A549 (cell line): ENCODE data around the gene MRPL28. TPM values are rescaled to one million over a fixed set of nuclear protein-coding genes. Genes with fewer than 3 reads are reported as not detected.

Source experiments
- ATAC-seq, 2 experiments: fragments of 200-7000 bp in 1 of 2; fragments of >200 bp in 1 of 2; cut with Nextera tagmentation in 1 of 2; cut with Tn5 transposase in 1 of 2; 3 replicates each; pipeline versions ENCODE4 v1.8.0 to v1.9.1; 2018 to 2020; ENCODE audit warnings: mild to moderate bottlenecking in 1 of 2, moderate library complexity in 1 of 2
- CTCF ChIA-PET: fragments of 300-600 bp; sonication (Branson Sonifier 250); formaldehyde crosslinking; extraction: SDS; loops from one replicate; lab custom pipeline; 2021; ENCODE audit warnings: antibody characterized with exemption, inconsistent platforms; lab: Yijun Ruan, JAX
- POLR2A ChIA-PET: fragments of 350-600 bp; formaldehyde crosslinking; extraction: SDS; loops from one replicate; lab custom pipeline; 2021; ENCODE audit warnings: antibody characterized with exemption, inconsistent platforms; lab: Yijun Ruan, JAX
- DNase-seq, 2 experiments: peaks; one replicate each; pipeline versions ENCODE4 v3.0.0 to v3.0.0-alpha.2; 2011 to 2016; ENCODE audit warnings: low read depth in 1 of 2, low spot score in 1 of 2
- FAIRE-seq: peaks from 2 replicates; lab custom pipeline; 2011; peaks lifted over from hg19 to GRCh38; lab: Jason Lieb, UNC
- H3K27ac ChIP-seq, 2 experiments: fragments of >200 bp; sonication (Bioruptor Twin); formaldehyde crosslinking; 3 replicates each; pipeline ENCODE4 v1.5.1; 2016 to 2017
- H3K4me1 ChIP-seq: fragments of >200 bp; sonication (Bioruptor Twin); formaldehyde crosslinking; 3 replicates; pipeline ENCODE4 v1.6.1; 2016
- H3K4me2 ChIP-seq: fragments of >200 bp; sonication (Bioruptor Twin); formaldehyde crosslinking; 3 replicates; pipeline ENCODE4 v1.6.1; 2016
- H3K4me3 ChIP-seq: fragments of >200 bp; sonication (Bioruptor Twin); formaldehyde crosslinking; 3 replicates; pipeline ENCODE4 v1.5.1; 2016
- H3K9me3 ChIP-seq: fragments of >200 bp; sonication (Bioruptor Twin); formaldehyde crosslinking; 3 replicates; pipeline ENCODE4 v1.6.1; 2016
- BHLHE40 ChIP-seq: IDR thresholded peaks from 2 replicates; pipeline ENCODE4 v1.6.1; 2012; ENCODE audit warnings: low read depth, low read length, inconsistent platforms
- CBX2 ChIP-seq: fragments of 200-600 bp; sonication (generic); IDR thresholded peaks from 2 replicates; pipeline ENCODE4 v1.6.1; 2016; ENCODE audit warnings: low read depth, mild to moderate bottlenecking, borderline replicate concordance
- CEBPB ChIP-seq, 2 experiments: fragments of >200 bp in 1 of 2; sonication (Bioruptor Twin) in 1 of 2; formaldehyde crosslinking in 1 of 2; IDR thresholded peaks; 2 replicates each; pipeline ENCODE4 v1.6.1; 2012 to 2016
- CHD2 ChIP-seq: fragments of 150-350 bp; IDR thresholded peaks from 2 replicates; pipeline ENCODE4 v1.6.1; 2014; ENCODE audit warnings: low read length; ENCODE audit not compliant: partially characterized antibody
- EHF ChIP-seq: fragments of 250-450 bp; sonication (Bioruptor Pico); IDR thresholded peaks from 2 replicates; pipeline ENCODE4 v1.5.0; 2020; ENCODE audit warnings: mild to moderate bottlenecking
- EHMT2 ChIP-seq: fragments of 200-600 bp; sonication (generic); IDR thresholded peaks from 2 replicates; pipeline ENCODE4 v1.6.1; 2016; ENCODE audit warnings: antibody characterized with exemption, low read depth, mild to moderate bottlenecking, moderate library complexity
- ESRRA ChIP-seq: fragments of 150-350 bp; IDR thresholded peaks from 2 replicates; pipeline ENCODE4 v1.6.1; 2014; ENCODE audit warnings: mild to moderate bottlenecking, low read length, borderline replicate concordance
- FOSB ChIP-seq: fragments of 250-450 bp; sonication (Bioruptor Pico); IDR thresholded peaks from 2 replicates; pipeline ENCODE4 v1.5.0; 2020; ENCODE audit warnings: mild to moderate bottlenecking, moderate library complexity
- FOXS1 ChIP-seq: fragments of 250-450 bp; sonication (Bioruptor Pico); IDR thresholded peaks from 2 replicates; pipeline ENCODE4 v1.5.0; 2020; ENCODE audit warnings: mild to moderate bottlenecking, moderate library complexity
- HDAC2 ChIP-seq: fragments of 200-600 bp; sonication (generic); IDR thresholded peaks from 2 replicates; pipeline ENCODE4 v1.6.1; 2016
- HES2 ChIP-seq: fragments of >200 bp; sonication (Bioruptor Twin); formaldehyde crosslinking; IDR thresholded peaks from 2 replicates; pipeline ENCODE4 v1.6.1; 2016
- HOXB5 ChIP-seq: fragments of 250-450 bp; sonication (Bioruptor Pico); IDR thresholded peaks from 2 replicates; pipeline ENCODE4 v1.5.0; 2020; ENCODE audit warnings: mild to moderate bottlenecking, moderate library complexity
- JUN ChIP-seq, 2 experiments: fragments of >200 bp; sonication (Bioruptor Twin); formaldehyde crosslinking; IDR thresholded peaks; 2 replicates in 1 of 2; 3 replicates in 1 of 2; pipeline ENCODE4 v1.6.1; 2016 to 2017
- MAFK ChIP-seq: fragments of 450-650 bp; IDR thresholded peaks from 2 replicates; pipeline ENCODE4 v1.6.1; 2014; ENCODE audit not compliant: partially characterized antibody
- MAX ChIP-seq: IDR thresholded peaks from 2 replicates; pipeline ENCODE4 v1.6.1; 2012
- NPAS2 ChIP-seq: fragments of 250-450 bp; sonication (Bioruptor Pico); IDR thresholded peaks from 2 replicates; pipeline ENCODE4 v1.8.0; 2022; ENCODE audit warnings: mild to moderate bottlenecking, moderate library complexity, borderline replicate concordance
- NR3C1 ChIP-seq: fragments of >200 bp; sonication (Bioruptor Twin); formaldehyde crosslinking; IDR thresholded peaks from 3 replicates; pipeline ENCODE4 v1.6.1; 2017
- PBX3 ChIP-seq: IDR thresholded peaks from 2 replicates; pipeline ENCODE4 v1.6.1; 2012
- POLR2A ChIP-seq: IDR thresholded peaks from 2 replicates; pipeline ENCODE4 v1.6.1; 2012; ENCODE audit warnings: mild to moderate bottlenecking, low read length
- RARB ChIP-seq: fragments of 250-450 bp; sonication (Bioruptor Pico); IDR thresholded peaks from 2 replicates; pipeline ENCODE4 v1.8.0; 2021; ENCODE audit warnings: mild to moderate bottlenecking, moderate library complexity
- RCOR1 ChIP-seq: fragments of 150-350 bp; IDR thresholded peaks from 2 replicates; pipeline ENCODE4 v1.6.1; 2014; ENCODE audit warnings: antibody characterized with exemption, low read length, low read depth
- RNF2 ChIP-seq: fragments of 200-600 bp; sonication (generic); IDR thresholded peaks from 2 replicates; pipeline ENCODE4 v1.6.1; 2016; ENCODE audit warnings: low read depth, mild to moderate bottlenecking, antibody characterized with exemption, moderate library complexity, borderline replicate concordance
- SREBF2 ChIP-seq: fragments of 450-650 bp; IDR thresholded peaks from 2 replicates; pipeline ENCODE4 v1.6.1; 2014; ENCODE audit warnings: mild to moderate bottlenecking, moderate library complexity
- USF2 ChIP-seq: fragments of 450-650 bp; IDR thresholded peaks from 2 replicates; pipeline ENCODE4 v1.6.1; 2014; ENCODE audit warnings: antibody characterized with exemption
- ZC3H11A ChIP-seq: fragments of 450-650 bp; IDR thresholded peaks from 2 replicates; pipeline ENCODE4 v1.6.1; 2014; ENCODE audit warnings: antibody characterized with exemption, mild to moderate bottlenecking
- ZNF302 ChIP-seq: fragments of 250-450 bp; sonication (Bioruptor Pico); IDR thresholded peaks from 2 replicates; pipeline ENCODE4 v1.9.0; 2021; ENCODE audit warnings: inconsistent platforms, mild to moderate bottlenecking, moderate library complexity
- ZSCAN20 ChIP-seq: fragments of 250-450 bp; sonication (Bioruptor Pico); IDR thresholded peaks from 2 replicates; pipeline ENCODE4 v1.8.0; 2022; ENCODE audit warnings: mild to moderate bottlenecking, moderate library complexity
- WGBS: methylation state at CpG from one replicate; pipeline ENCODE4 v1.1.6; 2017; ENCODE audit errors: missing lambda C conversion rate; 5-methylcytosine and 5-hydroxymethylcytosine counted together
- polyA plus RNA-seq, 4 experiments: library from polyadenylated mRNA; depleted of rRNA in 3 of 4; stranded (reverse); fragments of >200 nt; fragmentation: RNase III in 1 of 4; extraction: RNeasy Plus Mini Kit Qiagen cat#74134 plus additional on column Dnase treatment in 1 of 4; gene quantifications; 2 replicates in 3 of 4; 3 replicates in 1 of 4; pipeline ENCODE4 v1.2.3, GENCODE V29; 2011 to 2017

The MRPL28 gene
- polyA plus RNA-seq, 2 of the 4 experiments (the other 2 are of a cell fraction): 130 to 139 TPM

- ATAC-seq (no peak), FAIRE-seq (no peak)
- CTCF ChIA-PET: interaction anchor here (1.0 kb wide), 1 partner anchor 39 kb away, joined by 3 read pairs; no protein-coding TSS in a partner anchor
Observed at GRCh38 chr16:324201-324450, 46.2 kb downstream of the MRPL28 start.

GRCh38 chr16:322476-323143 lies 47.7 kb downstream of the MRPL28 start:
- H3K4me3 ChIP-seq: no peak overlapping the region
- TF ChIP-seq CEBPB (IDR thresholded peaks at IDR 0.05) (no peak), POLR2A (no peak), CHD2 (no peak), JUN (IDR thresholded peaks at IDR 0.05) (no peak), NPAS2 (CRISPR knock-in tag) (no peak), SREBF2 (no peak), NR3C1 (no peak), FOSB (no peak), ZSCAN20 (CRISPR knock-in tag) (no peak), ZNF302 (no peak), USF2 (no peak), EHF (no peak), HDAC2 (no peak), PBX3 (no peak), FOXS1 (CRISPR knock-in tag) (no peak), HES2 (no peak), BHLHE40 (no peak)
- FAIRE-seq (no peak), DNase-seq (no peak), ATAC-seq (no peak)
- 90% methylated on average over 11 of the region's 13 CpGs for WGBS
- H3K27ac ChIP-seq: no peak overlapping the region
- ChIA-PET CTCF (interaction anchor here (1.0 to 1.5 kb wide), 3 partner anchors 20 to 127 kb away, joined by 3 to 11 read pairs (median 3); no protein-coding TSS in a partner anchor), POLR2A (no interaction called here)
- H3K4me2 ChIP-seq: no peak overlapping the region
- H3K4me1 ChIP-seq: peaks cover 17% of the 10 kb centered on the region
- no peaks in the 10 kb centered on the region for H3K9me3 ChIP-seq

More at GRCh38 chr16:324201-324450, 46.2 kb downstream of the MRPL28 start:
- H3K9me3 ChIP-seq: no peaks in the 10 kb centered on the region
- no peak overlapping the region for H3K4me3 ChIP-seq
- H3K4me1 ChIP-seq: peaks cover 31% of the 10 kb centered on the region
- WGBS: 94% methylated on average over 17 of the region's 17 CpGs
- TF ChIP-seq NPAS2 (CRISPR knock-in tag): no peak
- TF ChIP-seq PBX3: no peak
- TF ChIP-seq FOXS1 (CRISPR knock-in tag): no peak
- no peak for TF ChIP-seq EHMT2
- no peak for TF ChIP-seq ESRRA
- TF ChIP-seq ZC3H11A: no peak
- TF ChIP-seq CHD2: no peak
- no peak for TF ChIP-seq RARB (CRISPR knock-in tag)
- TF ChIP-seq CEBPB (IDR thresholded peaks at IDR 0.05): no peak
- no peak for TF ChIP-seq RCOR1
- no peak for TF ChIP-seq HDAC2
- no peak for TF ChIP-seq CBX2
- TF ChIP-seq MAFK: no peak
- no peak for TF ChIP-seq MAX
- no peak for TF ChIP-seq HOXB5
- TF ChIP-seq RNF2: no peak
- H3K27ac ChIP-seq: peak overlapping the region in 1 of 2 experiments; percentile 28; a peak in 1 of 6 replicates
- no peak for DNase-seq
- POLR2A ChIA-PET: no interaction called here
- H3K4me2 ChIP-seq: no peak overlapping the region
